IMR-90 (cell line): ENCODE measurements around the gene IL10. TPM values are rescaled to one million over a fixed set of nuclear protein-coding genes. Genes with fewer than 3 reads are reported as not detected.

Experiments
- ATAC-seq: fragments of 200-7000 bp; cut with Tn5 transposase; 2 replicates; pipeline ENCODE4 v1.9.1; 2020; ENCODE audit warnings: low read depth, mild to moderate bottlenecking, moderate library complexity
- BruUV-seq: library from RNA; stranded (reverse); fragments of 400-500 nt; replicated peaks from 2 replicates; lab custom pipeline; 2021; lab: Mats Ljungman, UMichigan
- CTCF ChIA-PET: fragments of 300-600 bp; formaldehyde crosslinking; extraction: SDS; loops from one replicate; lab custom pipeline; 2021; ENCODE audit warnings: antibody characterized with exemption; lab: Yijun Ruan, JAX
- POLR2A ChIA-PET: fragments of 300-600 bp; sonication (Branson Sonifier 250); formaldehyde crosslinking; loops from one replicate; lab custom pipeline; 2022; ENCODE audit warnings: antibody characterized with exemption; ENCODE audit not compliant: unreplicated experiment; lab: Charles Lee
- DNase-seq: peaks from one replicate; pipeline ENCODE4 v3.0.0; 2013
- H2AFZ ChIP-seq: replicated peaks from 2 replicates; pipeline ENCODE3; 2013; ENCODE audit warnings: low read length, mild to moderate bottlenecking; ENCODE audit not compliant: poor library complexity
- H2AK5ac ChIP-seq: 2 replicates; pipeline ENCODE4 v1.6.1; 2013; ENCODE audit warnings: low read depth, low read length, inconsistent platforms
- H2AK9ac ChIP-seq: replicated peaks from 2 replicates; pipeline ENCODE3; 2013; ENCODE audit warnings: mild to moderate bottlenecking, low read depth, low read length, moderate library complexity; ENCODE audit not compliant: poor library complexity
- H2BK120ac ChIP-seq: 2 replicates; pipeline ENCODE4 v1.6.1; 2013; ENCODE audit warnings: low read depth, low read length, inconsistent platforms
- H2BK15ac ChIP-seq: 3 replicates; pipeline ENCODE4 v1.6.1; 2013; ENCODE audit warnings: low read depth, low read length, inconsistent platforms
- H2BK20ac ChIP-seq: 2 replicates; pipeline ENCODE4 v1.6.1; 2013; ENCODE audit warnings: low read depth, mild to moderate bottlenecking, inconsistent platforms, low read length, moderate library complexity
- H2BK5ac ChIP-seq: 2 replicates; pipeline ENCODE4 v1.6.1; 2013; ENCODE audit warnings: mild to moderate bottlenecking, low read depth, low read length, inconsistent platforms; ENCODE audit not compliant: poor library complexity, severe bottlenecking
- H3K14ac ChIP-seq: replicated peaks from 2 replicates; pipeline ENCODE4 v1.6.1; 2013; ENCODE audit warnings: low read depth, low read length, inconsistent platforms
- H3K18ac ChIP-seq: 2 replicates; pipeline ENCODE4 v1.6.1; 2013; ENCODE audit warnings: low read depth, low read length, control low read depth
- H3K23ac ChIP-seq: 2 replicates; pipeline ENCODE4 v1.6.1; 2013; ENCODE audit warnings: low read depth, low read length, inconsistent platforms
- H3K27ac ChIP-seq: 2 replicates; pipeline ENCODE4 v1.5.1; 2013; ENCODE audit warnings: mild to moderate bottlenecking, control low read depth, low read length; ENCODE audit not compliant: insufficient read depth
- H3K27me3 ChIP-seq: 2 replicates; pipeline ENCODE4 v1.6.1; 2013; ENCODE audit warnings: low read length; ENCODE audit not compliant: control insufficient read depth, insufficient read depth
- H3K36me3 ChIP-seq: 2 replicates; pipeline ENCODE4 v1.6.1; 2013; ENCODE audit warnings: low read length, mixed read lengths; ENCODE audit not compliant: control insufficient read depth, insufficient read depth
- H3K4ac ChIP-seq: 2 replicates; pipeline ENCODE4 v1.6.1; 2013; ENCODE audit warnings: low read depth, low read length, inconsistent platforms
- H3K4me1 ChIP-seq: 2 replicates; pipeline ENCODE4 v1.6.1; 2013; ENCODE audit warnings: low read length, mixed read lengths; ENCODE audit not compliant: control insufficient read depth, insufficient read depth
- H3K4me2 ChIP-seq: 2 replicates; pipeline ENCODE4 v1.6.1; 2013; ENCODE audit warnings: low read depth, mild to moderate bottlenecking, control low read depth, low read length, moderate library complexity
- H3K4me3 ChIP-seq: 2 replicates; pipeline ENCODE4 v1.5.1; 2013; ENCODE audit warnings: low read depth, mild to moderate bottlenecking, control low read depth, low read length, moderate library complexity; ENCODE audit not compliant: insufficient read depth
- H3K56ac ChIP-seq: 2 replicates; pipeline ENCODE4 v1.6.1; 2013; ENCODE audit warnings: low read length, inconsistent platforms; ENCODE audit not compliant: insufficient read depth; ENCODE audit errors: extremely low read depth
- H3K79me1 ChIP-seq, 2 experiments: 2 replicates each; pipeline ENCODE4 v1.6.1; 2013; ENCODE audit warnings: low read length in 2 of 2, inconsistent platforms in 1 of 2, low read depth in 1 of 2
- H3K9ac ChIP-seq: 2 replicates; pipeline ENCODE4 v1.6.1; 2013; ENCODE audit warnings: low read depth, low read length, control low read depth
- H3K9me1 ChIP-seq: 2 replicates; pipeline ENCODE4 v1.6.1; 2013; ENCODE audit warnings: low read length, inconsistent platforms; ENCODE audit not compliant: insufficient read depth
- H3K9me3 ChIP-seq: 2 replicates; pipeline ENCODE4 v1.6.1; 2013; ENCODE audit warnings: low read length; ENCODE audit not compliant: control insufficient read depth, insufficient read depth
- H4K20me1 ChIP-seq: 2 replicates; pipeline ENCODE4 v1.6.1; 2013; ENCODE audit warnings: low read length, inconsistent platforms; ENCODE audit not compliant: insufficient read depth
- H4K5ac ChIP-seq: 2 replicates; pipeline ENCODE4 v1.6.1; 2013; ENCODE audit warnings: mild to moderate bottlenecking, low read depth, low read length, control low read depth
- H4K8ac ChIP-seq, 2 experiments: 2 replicates each; pipeline ENCODE4 v1.6.1; 2013; ENCODE audit warnings: low read depth in 2 of 2, low read length in 2 of 2, control low read depth in 1 of 2, inconsistent platforms in 1 of 2
- H4K91ac ChIP-seq: 2 replicates; pipeline ENCODE4 v1.6.1; 2013; ENCODE audit warnings: low read depth, low read length, inconsistent platforms; ENCODE audit not compliant: insufficient read depth
- BHLHE40 ChIP-seq: fragments of 150-350 bp; IDR thresholded peaks from 2 replicates; pipeline ENCODE4 v1.6.1; 2016; ENCODE audit warnings: mild to moderate bottlenecking, low read depth, low read length
- CEBPB ChIP-seq: IDR thresholded peaks from 2 replicates; pipeline ENCODE4 v1.6.1; 2012; ENCODE audit warnings: low read depth, low read length, improper control_type of control experiment
- CHD1 ChIP-seq: IDR thresholded peaks from 2 replicates; pipeline ENCODE4 v1.6.1; 2012; ENCODE audit warnings: low read depth, low read length, improper control_type of control experiment
- CTCF ChIP-seq: conservative IDR thresholded peaks from 2 replicates; pipeline ENCODE4 v1.5.1; 2012; ENCODE audit warnings: mild to moderate bottlenecking, low read depth, low read length, improper control_type of control experiment
- ELK1 ChIP-seq: fragments of 150-350 bp; IDR thresholded peaks from 2 replicates; pipeline ENCODE4 v1.6.1; 2016; ENCODE audit warnings: low read depth, mild to moderate bottlenecking, low read length, moderate library complexity, borderline replicate concordance
- FOS ChIP-seq: fragments of 150-350 bp; IDR thresholded peaks from 2 replicates; pipeline ENCODE4 v1.6.1; 2016; ENCODE audit warnings: low read depth, low read length
- MAFK ChIP-seq: IDR thresholded peaks from 2 replicates; pipeline ENCODE4 v1.6.1; 2012; ENCODE audit warnings: low read depth, low read length, improper control_type of control experiment
- MAZ ChIP-seq: IDR thresholded peaks from 2 replicates; pipeline ENCODE4 v1.6.1; 2012; ENCODE audit warnings: low read depth, mild to moderate bottlenecking, low read length, improper control_type of control experiment, moderate library complexity, borderline replicate concordance
- MXI1 ChIP-seq: IDR thresholded peaks from 2 replicates; pipeline ENCODE4 v1.6.1; 2012; ENCODE audit warnings: low read depth, mild to moderate bottlenecking, low read length, moderate library complexity, borderline replicate concordance
- NFE2L2 ChIP-seq: fragments of 150-350 bp; IDR thresholded peaks from 2 replicates; pipeline ENCODE4 v1.6.1; 2016; ENCODE audit warnings: low read depth, mild to moderate bottlenecking, low read length
- POLR2A ChIP-seq: IDR thresholded peaks from 2 replicates; pipeline ENCODE4 v1.6.1; 2012; ENCODE audit warnings: mild to moderate bottlenecking, low read depth, low read length
- RAD21 ChIP-seq: IDR thresholded peaks from 2 replicates; pipeline ENCODE4 v1.6.1; 2012; ENCODE audit warnings: low read length, improper control_type of control experiment
- RCOR1 ChIP-seq: IDR thresholded peaks from 2 replicates; pipeline ENCODE4 v1.6.1; 2012; ENCODE audit warnings: mild to moderate bottlenecking, low read length, improper control_type of control experiment; ENCODE audit not compliant: insufficient replicate concordance
- RFX5 ChIP-seq: IDR thresholded peaks from 2 replicates; pipeline ENCODE4 v1.8.0; 2012; ENCODE audit warnings: low read depth, mild to moderate bottlenecking, low read length, moderate library complexity
- SMC3 ChIP-seq: fragments of 150-350 bp; IDR thresholded peaks from 2 replicates; pipeline ENCODE4 v1.6.1; 2016; ENCODE audit warnings: low read depth, mild to moderate bottlenecking, antibody characterized with exemption, low read length, moderate library complexity
- USF2 ChIP-seq: fragments of 150-350 bp; IDR thresholded peaks from 2 replicates; pipeline ENCODE4 v1.6.1; 2017; ENCODE audit warnings: mild to moderate bottlenecking, antibody characterized with exemption, low read length, low read depth
- WGBS, 2 experiments: methylation state at CpG; one replicate each; pipeline versions ENCODE4 v1.1.5 to v1.1.7; 2013; ENCODE audit warnings: missing lambda C conversion rate in 2 of 2; ENCODE audit not compliant: insufficient read length in 1 of 2; ENCODE audit errors: extremely low coverage in 2 of 2; 5-methylcytosine and 5-hydroxymethylcytosine counted together
- dilution Hi-C: fragments of 300-500 bp; cut with HindIII; formaldehyde crosslinking; loops from one replicate; pipeline ENCODE4 v1.14.3; 2018; ENCODE audit warnings: low sequenced_read_pairs; ENCODE audit not compliant: unreplicated experiment
- in situ Hi-C: fragments of 300-500 bp; cut with MboI; formaldehyde crosslinking; loops from 3 replicates; pipeline ENCODE4 v1.14.3; 2019; ENCODE audit warnings: low sequenced_read_pairs, inconsistent platforms, mixed read lengths
- intact Hi-C: fragments of 100-400 bp; cut with micrococcal nuclease; formaldehyde crosslinking; loops from 2 replicates; pipeline ENCODE4 v1.10.0; 2022
- polyA plus RNA-seq, 3 experiments: library from polyadenylated mRNA; depleted of rRNA; stranded (reverse); fragments of >200 nt; gene quantifications; 2 replicates each; pipeline ENCODE4 v1.2.3, GENCODE V29; 2012; ENCODE audit warnings: low replicate concordance in 1 of 3
- total RNA-seq: library from RNA; depleted of rRNA; stranded (reverse); fragments of >200 nt; gene quantifications from 2 replicates; pipeline ENCODE4 v1.2.3, GENCODE V29; 2012

The IL10 gene
- total and polyA plus RNA-seq, 2 of the 4 experiments (the other 2 are of a cell fraction) = not detected

- in situ Hi-C loops (no loop called here), dilution Hi-C loops (no loop called here), intact Hi-C loops (no loop called here)
- Histone ChIP-seq H2BK5ac (no peak overlapping the region), H3K79me1 (no peaks in the 10 kb centered on the region), H4K8ac (no peak overlapping the region), H3K9me1 (peaks cover 2% of the 10 kb centered on the region; the same call in 1 of the 2 replicates), H2AFZ (no peak overlapping the region), H4K20me1 (no peaks in the 10 kb centered on the region), H3K9me3 (no peaks in the 10 kb centered on the region), H3K23ac (no peak overlapping the region), H3K4me1 (no peaks in the 10 kb centered on the region), H3K27ac (no peak overlapping the region), H3K9ac (no peak overlapping the region), H4K91ac (no peak overlapping the region), H3K4me3 (no peak overlapping the region), H3K4me2 (no peak overlapping the region), H2BK120ac (no peak overlapping the region), H3K56ac (no peak overlapping the region), H2AK9ac (no peak overlapping the region), H4K5ac (no peak overlapping the region), H3K27me3 (peaks cover 6% of the 10 kb centered on the region), H2BK15ac (no peak overlapping the region), H2AK5ac (no peak overlapping the region), H3K14ac (no peak overlapping the region), H3K18ac (no peak overlapping the region), H3K36me3 (no peaks in the 10 kb centered on the region), H3K4ac (no peak overlapping the region), H2BK20ac (no peak overlapping the region)
- no peak for TF ChIP-seq FOS
- no peak for TF ChIP-seq ELK1
- TF ChIP-seq SMC3 = no peak
- no peak for TF ChIP-seq RAD21
- no peak for TF ChIP-seq CTCF
- no peak for TF ChIP-seq BHLHE40
- no peak for TF ChIP-seq RFX5
- TF ChIP-seq NFE2L2 = no peak
- TF ChIP-seq MAFK = no peak
- TF ChIP-seq RCOR1 = no peak
- no peak for TF ChIP-seq MAZ
- no peak for TF ChIP-seq USF2
- TF ChIP-seq CHD1 = no peak
- no peak for TF ChIP-seq POLR2A
- no peak for TF ChIP-seq MXI1
- TF ChIP-seq CEBPB = no peak
- ChIA-PET CTCF (no interaction called here), POLR2A (interaction anchor here (0.5 kb wide), 1 partner anchor 102 kb away, joined by 4 read pairs; no protein-coding TSS in a partner anchor)
- 75% methylated on average over 1 of the region's 2 CpGs; no CpG with 5 or more reads in 1 of the 2 experiments for WGBS, 2 experiments
- DNase-seq (no peak), ATAC-seq (no peak)
- no TSS peak for BruUV-seq
Measured at GRCh38 chr1:206779638-206780037, 7.3 kb upstream of the IL10 start.
